Right hindlimb (tissue), 1 donor: Measurements from ENCODE around the gene SAP30.

Source experiments
- DNase-seq: peaks from one replicate; pipeline ENCODE4 v3.0.0-alpha.2; 2018

SAP30 gene

DNA sequence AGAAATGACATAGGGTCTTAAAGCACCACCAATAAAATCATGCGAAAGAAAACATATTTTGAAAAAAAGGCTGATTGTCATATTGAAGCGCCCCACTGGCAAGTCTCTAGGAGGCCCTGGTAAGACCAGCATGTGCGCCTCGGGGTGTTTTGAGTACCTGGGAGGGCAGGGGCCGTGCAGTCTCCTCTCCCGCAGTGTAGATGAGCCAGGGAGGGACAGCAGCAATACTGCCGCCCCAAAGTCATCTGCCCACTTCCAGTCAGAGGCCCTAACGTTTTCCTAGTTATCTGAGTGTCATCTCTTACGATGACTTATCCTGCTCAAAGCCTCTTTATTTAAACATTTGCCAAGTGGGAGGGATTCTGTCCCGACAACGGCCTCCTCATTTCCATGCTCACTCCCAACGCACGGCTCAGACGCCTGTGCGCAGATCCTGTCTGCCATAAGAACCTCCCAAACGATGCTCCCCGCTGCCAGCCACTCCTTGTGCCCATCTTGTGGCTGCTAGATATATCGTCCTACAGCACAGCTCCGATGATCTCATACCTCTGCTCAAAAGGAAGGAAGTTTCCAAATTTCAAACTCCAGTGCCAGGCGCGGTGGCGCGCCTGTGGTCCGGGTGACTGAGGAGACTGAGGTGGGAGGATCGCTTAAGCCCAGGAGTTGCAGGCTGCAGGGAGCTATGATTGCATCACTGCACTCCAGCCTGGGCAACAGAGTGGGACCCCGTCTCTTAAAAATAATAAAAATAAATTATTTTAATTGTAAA, 45.3 kb downstream of the SAP30 start:
- DNase-seq = peak; percentile 28

DNA sequence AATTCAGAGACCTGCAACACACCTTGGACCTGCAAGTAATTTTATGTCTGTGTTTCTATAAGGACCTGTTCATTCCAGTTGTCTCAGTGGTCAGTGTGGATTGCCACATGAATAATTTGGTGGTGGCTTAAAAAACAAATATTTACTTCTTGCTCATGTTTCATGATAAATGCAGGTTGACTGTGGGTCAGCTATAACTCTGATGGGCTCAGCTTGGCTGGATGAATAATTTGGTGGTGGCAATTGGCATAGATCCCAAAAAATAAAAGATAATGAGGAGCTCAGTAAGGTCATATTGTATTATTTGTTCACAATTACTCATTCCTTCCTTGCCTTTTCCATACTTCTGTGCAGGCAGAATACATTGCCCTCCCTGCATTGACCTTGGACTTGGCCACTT, 47.1 kb downstream of the SAP30 start:
- no peak for DNase-seq

GRCh38 chr4:173418639-173419038, 47.9 kb downstream of the SAP30 start:
- DNase-seq = no peak

- DNase-seq = no peak
These were observed 49.6 kb downstream of the SAP30 start for GRCh38 chr4:173420324-173420752.

- no peak for DNase-seq
These were observed 50.0 kb downstream of the SAP30 start for GRCh38 chr4:173420801-173421200.

GRCh38 chr4:173424899-173425805, 54.4 kb downstream of the SAP30 start:
- DNase-seq = no peak

DNA sequence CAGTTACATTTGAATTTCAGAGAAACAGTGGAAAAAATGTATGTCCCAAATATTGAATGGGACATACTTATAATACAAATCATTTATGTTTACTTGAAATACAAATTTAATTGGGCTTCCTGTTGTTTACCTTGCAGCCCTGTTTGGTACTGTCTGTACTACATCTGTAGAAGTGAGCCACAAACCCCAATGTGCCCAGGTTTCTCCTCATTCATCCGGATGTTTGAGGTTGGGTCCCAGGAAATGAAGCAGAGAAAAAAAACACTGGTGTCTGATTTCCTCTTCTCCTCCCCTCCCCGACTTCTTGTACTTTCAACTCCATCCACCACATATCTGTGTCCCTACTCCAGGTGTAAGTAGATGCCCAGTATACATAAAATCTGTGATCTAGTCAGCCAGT, 55.3 kb downstream of the SAP30 start:
- DNase-seq = no peak
